GM12878 (cell line): ENCODE results near the gene TAF3. TPM values are rescaled to one million over a fixed set of nuclear protein-coding genes. Genes with fewer than 3 reads are reported as not detected.

Source experiments
- ATAC-seq: fragments of 200-7000 bp; cut with Tn5 transposase; 3 replicates; pipeline ENCODE4 v1.9.1; 2020; ENCODE audit warnings: mild to moderate bottlenecking, moderate library complexity
- BruUV-seq: library from RNA; stranded (reverse); fragments of 400-500 nt; replicated peaks from 2 replicates; lab custom pipeline; 2021; lab: Mats Ljungman, UMichigan
- CTCF ChIA-PET: fragments of 300-600 bp; sonication (Branson Sonifier 250); formaldehyde crosslinking; extraction: SDS; loops from one replicate; lab custom pipeline; 2021; ENCODE audit warnings: inconsistent platforms; lab: Yijun Ruan, JAX
- POLR2A ChIA-PET: fragments of 350-600 bp; formaldehyde crosslinking; extraction: SDS; loops from one replicate; lab custom pipeline; 2021; ENCODE audit warnings: inconsistent platforms; lab: Charles Lee
- RAD21 ChIA-PET: fragments of 300-600 bp; sonication (Branson Sonifier 250); formaldehyde crosslinking; loops from one replicate; lab custom pipeline; 2023; ENCODE audit warnings: antibody characterized with exemption; ENCODE audit not compliant: unreplicated experiment; lab: Charles Lee
- SMC1A ChIA-PET: fragments of 300-600 bp; sonication (Branson Sonifier 250); formaldehyde crosslinking; loops from one replicate; lab custom pipeline; 2023; ENCODE audit not compliant: unreplicated experiment, uncharacterized antibody; lab: Charles Lee
- DNase-seq: peaks from one replicate; pipeline ENCODE4 v3.0.0-alpha.2; 2011; ENCODE audit warnings: low read depth, low spot score
- FAIRE-seq: peaks from 3 replicates; lab custom pipeline; 2011; peaks lifted over from hg19 to GRCh38; lab: Jason Lieb, UNC
- H2AFZ ChIP-seq: 2 replicates; pipeline ENCODE4 v1.6.0; 2011; ENCODE audit warnings: low read depth, low read length, control low read depth; ENCODE audit not compliant: control insufficient read depth
- H3K27ac ChIP-seq: 2 replicates; pipeline ENCODE4 v1.5.1; 2011; ENCODE audit warnings: control low read depth; ENCODE audit not compliant: control insufficient read depth, insufficient read depth
- H3K27me3 ChIP-seq, 2 experiments: replicated peaks in 1 of 2; 2 replicates each; pipeline versions ENCODE4 v1.6.0 to v1.6.1; 2011; ENCODE audit warnings: low read length in 1 of 2; ENCODE audit not compliant: control insufficient read depth in 2 of 2, insufficient read depth in 2 of 2
- H3K36me3 ChIP-seq, 2 experiments: 2 replicates each; pipeline ENCODE4 v1.5.1; 2011; ENCODE audit warnings: low read length in 1 of 2; ENCODE audit not compliant: control insufficient read depth in 2 of 2, insufficient read depth in 2 of 2
- H3K4me1 ChIP-seq: 2 replicates; pipeline ENCODE4 v1.6.1; 2011; ENCODE audit warnings: mild to moderate bottlenecking, low read length, moderate library complexity, mixed read lengths; ENCODE audit not compliant: control insufficient read depth, insufficient read depth
- H3K4me2 ChIP-seq: 2 replicates; pipeline ENCODE4 v1.6.0; 2011; ENCODE audit warnings: control low read depth; ENCODE audit not compliant: control insufficient read depth, insufficient read depth
- H3K4me3 ChIP-seq: fragments of 200-600 bp; sonication (generic); 2 replicates; pipeline ENCODE4 v1.5.1; 2016
- H3K79me2 ChIP-seq: 2 replicates; pipeline ENCODE4 v1.6.0; 2011; ENCODE audit warnings: low read length; ENCODE audit not compliant: control insufficient read depth, insufficient read depth
- H3K9ac ChIP-seq: 2 replicates; pipeline ENCODE4 v1.8.0; 2011; ENCODE audit warnings: low read length, control low read depth, mixed read lengths; ENCODE audit not compliant: control insufficient read depth, insufficient read depth
- H3K9me3 ChIP-seq: replicated peaks from 3 replicates; pipeline ENCODE4 v1.5.1; 2011; ENCODE audit warnings: mild to moderate bottlenecking, low read length; ENCODE audit not compliant: control insufficient read depth, insufficient read depth
- H4K20me1 ChIP-seq: 2 replicates; pipeline ENCODE4 v1.6.0; 2011; ENCODE audit not compliant: control insufficient read depth, insufficient read depth
- BMI1 ChIP-seq: fragments of 450-650 bp; IDR thresholded peaks from 2 replicates; pipeline ENCODE4 v1.6.1; 2016; ENCODE audit warnings: mild to moderate bottlenecking, moderate library complexity, borderline replicate concordance
- FOXM1 ChIP-seq: IDR thresholded peaks from 2 replicates; pipeline ENCODE4 v1.6.1; 2012; ENCODE audit warnings: low read depth, mild to moderate bottlenecking, inconsistent platforms, low read length, moderate library complexity
- IKZF2 ChIP-seq, 2 experiments: fragments of 450-650 bp; IDR thresholded peaks; 2 replicates each; pipeline ENCODE4 v1.6.1; 2017; ENCODE audit warnings: mild to moderate bottlenecking in 2 of 2, moderate library complexity in 2 of 2
- MYC ChIP-seq: IDR thresholded peaks from 2 replicates; pipeline ENCODE4 v1.6.1; 2011; ENCODE audit warnings: mild to moderate bottlenecking, low read length, moderate library complexity, inconsistent platforms; ENCODE audit not compliant: insufficient read depth, insufficient replicate concordance, insufficient read length, severe bottlenecking
- POLR2AphosphoS2 ChIP-seq: IDR thresholded peaks from 2 replicates; pipeline ENCODE4 v1.6.1; 2011; ENCODE audit warnings: low read depth, mild to moderate bottlenecking, low read length, improper control_type of control experiment, moderate library complexity
- SIN3A ChIP-seq: IDR thresholded peaks from 2 replicates; pipeline ENCODE4 v1.6.1; 2012; ENCODE audit warnings: low read depth, low read length, improper control_type of control experiment
- SREBF2 ChIP-seq: IDR thresholded peaks from 2 replicates; pipeline ENCODE4 v1.6.1; 2012; ENCODE audit warnings: mild to moderate bottlenecking, low read length
- SUZ12 ChIP-seq: fragments of 200-600 bp; sonication (generic); IDR thresholded peaks from one replicate; pipeline ENCODE4 v1.6.1; 2018; ENCODE audit warnings: antibody characterized with exemption, mild to moderate bottlenecking; ENCODE audit not compliant: unreplicated experiment
- WGBS: methylation state at CpG from one replicate; pipeline ENCODE4 v1.1.6; 2016; ENCODE audit warnings: low lambda C conversion rate; ENCODE audit not compliant: insufficient replicate concordance, insufficient coverage; ENCODE audit errors: missing lambda C conversion rate; 5-methylcytosine and 5-hydroxymethylcytosine counted together
- in situ Hi-C: fragments of 300-500 bp; cut with MboI; formaldehyde crosslinking; loops from 9 replicates; pipeline ENCODE4 v1.14.3; 2018; ENCODE audit warnings: mixed read lengths
- intact Hi-C: fragments of 100-400 bp; cut with micrococcal nuclease; formaldehyde crosslinking; loops from one replicate; pipeline ENCODE4 v1.14.2; 2022; ENCODE audit not compliant: unreplicated experiment
- polyA plus RNA-seq, 11 experiments: library from polyadenylated mRNA; depleted of rRNA in 4 of 11; unstranded in 6 of 11; stranded (reverse) in 5 of 11; fragments of >200 nt; fragmentation: Nextera tagmentation in 4 of 11; fragmentation: Illumina TruSeq in 1 of 11; extraction: Ambion mirVana in 4 of 11; extraction: Trizol in 1 of 11; gene quantifications; 1 replicate in 1 of 11; 2 replicates in 10 of 11; pipeline versions ENCODE4 v1.2.1 to v1.2.3, GENCODE V29; 2011 to 2016; ENCODE audit warnings: inconsistent platforms in 2 of 11, missing spikeins in 2 of 11, low read depth in 1 of 11
- total RNA-seq, 4 experiments: library from RNA; depleted of rRNA in 3 of 4; stranded (reverse); fragments of >200 nt in 3 of 4; fragmentation: Illumina TruSeq in 1 of 4; extraction: Trizol in 1 of 4; gene quantifications; 2 replicates each; pipeline versions ENCODE4 v1.2.1 to v1.2.3, GENCODE V29; 2013 to 2021
- TF ChIP-seq, protein P1 (sequence below): IDR thresholded peaks from 2 replicates; pipeline ENCODE4 v1.6.1; 2011; ENCODE audit warnings: low read depth, low read length, improper control_type of control experiment, borderline replicate concordance
- TF ChIP-seq, protein P2 (sequence below): IDR thresholded peaks from 2 replicates; pipeline ENCODE4 v1.6.1; 2012; ENCODE audit warnings: low read length, inconsistent platforms
- TF ChIP-seq, protein P3 (sequence below): fragments of 150-350 bp; IDR thresholded peaks from 2 replicates; pipeline ENCODE4 v1.6.1; 2014; ENCODE audit warnings: mild to moderate bottlenecking, low read depth, low read length
- TF ChIP-seq, protein P4 (sequence below): IDR thresholded peaks from 2 replicates; pipeline ENCODE4 v1.6.1; 2012; ENCODE audit warnings: low read depth, low read length, improper control_type of control experiment
- TF ChIP-seq, protein P5 (sequence below): IDR thresholded peaks from 2 replicates; pipeline ENCODE4 v1.6.1; 2012; ENCODE audit warnings: low read depth, low read length, improper control_type of control experiment

Gene TAF3
- total and polyA plus RNA-seq, 10 of the 15 experiments (the other 5 are each of a cell fraction or from before 2014, with no cell fraction given) = 2.0 to 10.1 (median 3.7) TPM

DNA sequence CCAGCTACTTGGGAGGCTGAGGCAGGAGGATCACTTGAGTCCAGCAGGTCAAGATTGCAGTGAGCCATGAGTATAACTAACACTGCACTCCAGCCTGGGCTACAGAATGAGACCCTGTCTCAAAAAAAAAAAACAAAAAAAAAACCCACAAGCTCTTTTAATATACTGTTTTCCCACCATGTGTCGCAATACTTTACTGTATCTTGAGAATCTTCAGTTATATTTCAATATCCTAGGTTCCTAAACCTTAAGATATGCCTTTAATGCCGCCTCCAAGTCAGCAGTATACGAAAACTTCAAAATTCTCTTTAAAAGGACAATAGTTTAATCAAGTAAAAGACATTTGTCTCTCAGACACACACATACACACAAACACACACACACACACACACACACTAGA, 62.8 kb downstream of the TAF3 start:
- SMC1A ChIA-PET = interaction anchor here (0.9 kb wide), 1 partner anchor 11 kb away, joined by 3 read pairs; no protein-coding TSS in a partner anchor
- Histone ChIP-seq H3K9me3 (no peaks in the 10 kb centered on the region), H3K4me3 (no peak overlapping the region), H3K36me3 (no peaks in the 10 kb centered on the region), H3K79me2 (no peaks in the 10 kb centered on the region), H2AFZ (no peak overlapping the region), H3K4me1 (no peaks in the 10 kb centered on the region), H3K27me3 (no peaks in the 10 kb centered on the region), H3K27ac (no peak overlapping the region), H3K4me2 (no peak overlapping the region), H3K9ac (no peak overlapping the region), H4K20me1 (no peaks in the 10 kb centered on the region)
- POLR2A ChIA-PET = no interaction called here
- CTCF ChIA-PET = no interaction called here
- no TSS peak for BruUV-seq
- in situ Hi-C loops = no loop called here
- DNase-seq = no peak
- WGBS = 98% methylated on average over 3 of the region's 3 CpGs
- RAD21 ChIA-PET = no interaction called here
- intact Hi-C loops = no loop called here
- no peak for FAIRE-seq
- ATAC-seq = no peak
- TF ChIP-seq POLR2AphosphoS2 (no peak), FOXM1 (no peak), BMI1 (no peak), IKZF2 (IDR thresholded peaks at IDR 0.05) (no peak), SIN3A (no peak), MYC (no peak), SUZ12 (no peak), SREBF2 (no peak)
- TF ChIP-seq, protein P1, sequence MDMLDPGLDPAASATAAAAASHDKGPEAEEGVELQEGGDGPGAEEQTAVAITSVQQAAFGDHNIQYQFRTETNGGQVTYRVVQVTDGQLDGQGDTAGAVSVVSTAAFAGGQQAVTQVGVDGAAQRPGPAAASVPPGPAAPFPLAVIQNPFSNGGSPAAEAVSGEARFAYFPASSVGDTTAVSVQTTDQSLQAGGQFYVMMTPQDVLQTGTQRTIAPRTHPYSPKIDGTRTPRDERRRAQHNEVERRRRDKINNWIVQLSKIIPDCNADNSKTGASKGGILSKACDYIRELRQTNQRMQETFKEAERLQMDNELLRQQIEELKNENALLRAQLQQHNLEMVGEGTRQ = no peak
- TF ChIP-seq, protein P2, sequence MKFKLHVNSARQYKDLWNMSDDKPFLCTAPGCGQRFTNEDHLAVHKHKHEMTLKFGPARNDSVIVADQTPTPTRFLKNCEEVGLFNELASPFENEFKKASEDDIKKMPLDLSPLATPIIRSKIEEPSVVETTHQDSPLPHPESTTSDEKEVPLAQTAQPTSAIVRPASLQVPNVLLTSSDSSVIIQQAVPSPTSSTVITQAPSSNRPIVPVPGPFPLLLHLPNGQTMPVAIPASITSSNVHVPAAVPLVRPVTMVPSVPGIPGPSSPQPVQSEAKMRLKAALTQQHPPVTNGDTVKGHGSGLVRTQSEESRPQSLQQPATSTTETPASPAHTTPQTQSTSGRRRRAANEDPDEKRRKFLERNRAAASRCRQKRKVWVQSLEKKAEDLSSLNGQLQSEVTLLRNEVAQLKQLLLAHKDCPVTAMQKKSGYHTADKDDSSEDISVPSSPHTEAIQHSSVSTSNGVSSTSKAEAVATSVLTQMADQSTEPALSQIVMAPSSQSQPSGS = no peak
- TF ChIP-seq, protein P3, sequence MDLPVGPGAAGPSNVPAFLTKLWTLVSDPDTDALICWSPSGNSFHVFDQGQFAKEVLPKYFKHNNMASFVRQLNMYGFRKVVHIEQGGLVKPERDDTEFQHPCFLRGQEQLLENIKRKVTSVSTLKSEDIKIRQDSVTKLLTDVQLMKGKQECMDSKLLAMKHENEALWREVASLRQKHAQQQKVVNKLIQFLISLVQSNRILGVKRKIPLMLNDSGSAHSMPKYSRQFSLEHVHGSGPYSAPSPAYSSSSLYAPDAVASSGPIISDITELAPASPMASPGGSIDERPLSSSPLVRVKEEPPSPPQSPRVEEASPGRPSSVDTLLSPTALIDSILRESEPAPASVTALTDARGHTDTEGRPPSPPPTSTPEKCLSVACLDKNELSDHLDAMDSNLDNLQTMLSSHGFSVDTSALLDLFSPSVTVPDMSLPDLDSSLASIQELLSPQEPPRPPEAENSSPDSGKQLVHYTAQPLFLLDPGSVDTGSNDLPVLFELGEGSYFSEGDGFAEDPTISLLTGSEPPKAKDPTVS = no peak
- TF ChIP-seq, protein P4, sequence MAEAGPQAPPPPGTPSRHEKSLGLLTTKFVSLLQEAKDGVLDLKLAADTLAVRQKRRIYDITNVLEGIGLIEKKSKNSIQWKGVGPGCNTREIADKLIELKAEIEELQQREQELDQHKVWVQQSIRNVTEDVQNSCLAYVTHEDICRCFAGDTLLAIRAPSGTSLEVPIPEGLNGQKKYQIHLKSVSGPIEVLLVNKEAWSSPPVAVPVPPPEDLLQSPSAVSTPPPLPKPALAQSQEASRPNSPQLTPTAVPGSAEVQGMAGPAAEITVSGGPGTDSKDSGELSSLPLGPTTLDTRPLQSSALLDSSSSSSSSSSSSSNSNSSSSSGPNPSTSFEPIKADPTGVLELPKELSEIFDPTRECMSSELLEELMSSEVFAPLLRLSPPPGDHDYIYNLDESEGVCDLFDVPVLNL = no peak
- TF ChIP-seq, protein P5, sequence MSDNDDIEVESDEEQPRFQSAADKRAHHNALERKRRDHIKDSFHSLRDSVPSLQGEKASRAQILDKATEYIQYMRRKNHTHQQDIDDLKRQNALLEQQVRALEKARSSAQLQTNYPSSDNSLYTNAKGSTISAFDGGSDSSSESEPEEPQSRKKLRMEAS = no peak
